Astrocyte (in vitro differentiated cells and primary cell): ENCODE results near the gene GINS3. TPM values are rescaled to one million over a fixed set of nuclear protein-coding genes. Genes with fewer than 3 reads are reported as not detected.

Experiments used
- DNase-seq: peaks from one replicate; pipeline ENCODE4 v3.0.0-alpha.2; 2010; ENCODE audit warnings: low read depth
- FAIRE-seq: peaks from 2 replicates; lab custom pipeline; 2011; peaks lifted over from hg19 to GRCh38; lab: Jason Lieb, UNC
- H2AFZ ChIP-seq: 2 replicates; pipeline ENCODE4 v1.6.0; 2012; ENCODE audit warnings: low read depth, low read length, inconsistent platforms
- H3K27ac ChIP-seq: 2 replicates; pipeline ENCODE4 v1.5.1; 2011; ENCODE audit warnings: low read depth, low read length, inconsistent platforms
- H3K27me3 ChIP-seq: 2 replicates; pipeline ENCODE4 v1.6.0; 2011; ENCODE audit warnings: low read length, inconsistent platforms; ENCODE audit not compliant: insufficient read depth
- H3K36me3 ChIP-seq: 2 replicates; pipeline ENCODE4 v1.5.1; 2011; ENCODE audit warnings: low read length, inconsistent platforms; ENCODE audit not compliant: insufficient read depth
- H3K4me1 ChIP-seq: 2 replicates; pipeline ENCODE4 v1.5.1; 2011; ENCODE audit warnings: low read length, inconsistent platforms; ENCODE audit not compliant: insufficient read depth
- H3K4me2 ChIP-seq: 2 replicates; pipeline ENCODE4 v1.6.0; 2012; ENCODE audit warnings: low read length, inconsistent platforms
- H3K4me3 ChIP-seq: 2 replicates; pipeline ENCODE4 v1.5.1; 2011; ENCODE audit warnings: low read depth, mild to moderate bottlenecking, low read length, inconsistent platforms; ENCODE audit not compliant: insufficient read depth
- H3K79me2 ChIP-seq: 2 replicates; pipeline ENCODE4 v1.6.0; 2012; ENCODE audit warnings: mild to moderate bottlenecking, low read length, inconsistent platforms; ENCODE audit not compliant: insufficient read depth
- H3K9ac ChIP-seq: 2 replicates; pipeline ENCODE4 v1.6.0; 2012; ENCODE audit warnings: mild to moderate bottlenecking, low read length, inconsistent platforms
- H3K9me3 ChIP-seq: 2 replicates; pipeline ENCODE4 v1.5.1; 2012; ENCODE audit warnings: low read depth, mild to moderate bottlenecking, low read length, inconsistent platforms; ENCODE audit not compliant: insufficient read depth
- H4K20me1 ChIP-seq: 2 replicates; pipeline ENCODE4 v1.6.0; 2012; ENCODE audit warnings: low read length, inconsistent platforms; ENCODE audit not compliant: insufficient read depth
- H3K27ac Mint-ChIP-seq: one replicate; pipeline ENCODE4 v1.8.0; 2021; ENCODE audit warnings: mild to moderate bottlenecking, mixed read lengths; ENCODE audit not compliant: unreplicated experiment
- H3K27me3 Mint-ChIP-seq: one replicate; pipeline ENCODE4 v1.8.0; 2021; ENCODE audit warnings: low read depth, mixed read lengths; ENCODE audit not compliant: unreplicated experiment
- H3K36me3 Mint-ChIP-seq: one replicate; pipeline ENCODE4 v1.8.0; 2021; ENCODE audit warnings: low read depth, mixed read lengths; ENCODE audit not compliant: unreplicated experiment
- H3K4me1 Mint-ChIP-seq: one replicate; pipeline ENCODE4 v1.8.0; 2021; ENCODE audit warnings: low read depth, mixed read lengths; ENCODE audit not compliant: unreplicated experiment
- H3K4me3 Mint-ChIP-seq: one replicate; pipeline ENCODE4 v1.8.0; 2021; ENCODE audit warnings: mild to moderate bottlenecking, moderate library complexity, mixed read lengths; ENCODE audit not compliant: unreplicated experiment
- H3K9me3 Mint-ChIP-seq: one replicate; pipeline ENCODE4 v1.8.0; 2021; ENCODE audit warnings: mild to moderate bottlenecking, mixed read lengths; ENCODE audit not compliant: unreplicated experiment
- CTCF ChIP-seq: IDR thresholded peaks from 2 replicates; pipeline ENCODE4 v1.5.1; 2011; ENCODE audit warnings: low read depth, mild to moderate bottlenecking, inconsistent platforms, low read length, moderate library complexity; ENCODE audit not compliant: insufficient read depth
- EZH2 ChIP-seq: IDR thresholded peaks from 2 replicates; pipeline ENCODE4 v1.6.1; 2012; ENCODE audit warnings: mild to moderate bottlenecking, low read length, inconsistent platforms; ENCODE audit not compliant: insufficient read depth
- total RNA-seq: library from RNA; stranded (reverse); gene quantifications from 2 replicates; pipeline ENCODE4 v1.2.1, GENCODE V29; 2021

The GINS3 gene
- total RNA-seq, 1 donor from 2014 or later: 3.6 TPM

GRCh38 chr16:58449768-58450167 lies 57.5 kb downstream of the GINS3 start:
- Histone ChIP-seq H2AFZ (no peak overlapping the region), H3K79me2 (no peaks in the 10 kb centered on the region), H3K9me3 (no peaks in the 10 kb centered on the region), H3K9ac (no peak overlapping the region), H3K27me3 (peaks cover 18% of the 10 kb centered on the region), H4K20me1 (no peaks in the 10 kb centered on the region), H3K36me3 (no peaks in the 10 kb centered on the region), H3K27ac (no peak overlapping the region), H3K4me1 (no peaks in the 10 kb centered on the region), H3K4me3 (no peak overlapping the region), H3K4me2 (no peak overlapping the region)
- Mint-ChIP-seq H3K27me3 (peaks cover 42% of the 10 kb centered on the region), H3K36me3 (no peaks in the 10 kb centered on the region), H3K9me3 (no peaks in the 10 kb centered on the region), H3K27ac (no peak overlapping the region), H3K4me1 (peaks cover 3% of the 10 kb centered on the region), H3K4me3 (no peak overlapping the region)
- DNase-seq (no peak), FAIRE-seq (no peak)
- TF ChIP-seq CTCF (no peak), EZH2 (no peak)

- Histone ChIP-seq H3K4me2 (no peak overlapping the region), H3K27me3 (peaks cover 18% of the 10 kb centered on the region), H3K4me1 (no peaks in the 10 kb centered on the region), H4K20me1 (no peaks in the 10 kb centered on the region), H3K9ac (no peak overlapping the region), H3K9me3 (no peaks in the 10 kb centered on the region), H3K27ac (no peak overlapping the region), H3K36me3 (no peaks in the 10 kb centered on the region), H2AFZ (no peak overlapping the region), H3K4me3 (no peak overlapping the region), H3K79me2 (no peaks in the 10 kb centered on the region)
- Mint-ChIP-seq H3K36me3 (no peaks in the 10 kb centered on the region), H3K27ac (no peak overlapping the region), H3K9me3 (no peaks in the 10 kb centered on the region), H3K27me3 (peaks cover 47% of the 10 kb centered on the region), H3K4me1 (peaks cover 3% of the 10 kb centered on the region), H3K4me3 (no peak overlapping the region)
- no peak for FAIRE-seq
- TF ChIP-seq EZH2: no peak
- no peak for TF ChIP-seq CTCF
- DNase-seq: no peak
These were observed 58.3 kb downstream of the GINS3 start for GRCh38 chr16:58450590-58450989.

- no peaks in the 10 kb centered on the region for H3K9me3 ChIP-seq
- no peaks in the 10 kb centered on the region for H3K79me2 ChIP-seq
- peaks cover 18% of the 10 kb centered on the region for H3K27me3 ChIP-seq
- no peaks in the 10 kb centered on the region for H4K20me1 ChIP-seq
- no peaks in the 10 kb centered on the region for H3K4me1 ChIP-seq
- no peaks in the 10 kb centered on the region for H3K36me3 ChIP-seq
- no peak overlapping the region for H3K27ac ChIP-seq
- TF ChIP-seq EZH2 (no peak), CTCF (no peak)
- H3K9ac ChIP-seq: no peak overlapping the region
- Mint-ChIP-seq H3K9me3 (no peaks in the 10 kb centered on the region), H3K36me3 (no peaks in the 10 kb centered on the region), H3K4me1 (peaks cover 3% of the 10 kb centered on the region), H3K4me3 (no peak overlapping the region), H3K27ac (no peak overlapping the region), H3K27me3 (peaks cover 50% of the 10 kb centered on the region)
- DNase-seq (no peak), FAIRE-seq (no peak)
- H3K4me3 ChIP-seq: no peak overlapping the region
- H2AFZ ChIP-seq: no peak overlapping the region
- H3K4me2 ChIP-seq: no peak overlapping the region
These were observed 59.0 kb downstream of the GINS3 start for GRCh38 chr16:58451265-58451689.
